Common myeloid progenitor, CD34-positive (primary cell): ENCODE measurements around the gene MYO3B.

Source experiments
- CTCF ChIA-PET: fragments of 350-600 bp; sonication (Branson Sonifier 250); formaldehyde crosslinking; loops from one replicate; lab custom pipeline; 2021; ENCODE audit warnings: antibody characterized with exemption; lab: Charles Lee
- POLR2A ChIA-PET: fragments of 350-600 bp; sonication (Branson Sonifier 250); formaldehyde crosslinking; loops from one replicate; lab custom pipeline; 2021; ENCODE audit warnings: antibody characterized with exemption; lab: Charles Lee
- DNase-seq, 3 donors: peaks; one replicate each; pipeline versions ENCODE4 v3.0.0 to v3.0.0-alpha.2; 2013
- H3K27ac ChIP-seq, 2 experiments: 1 replicate in 1 of 2; 2 replicates in 1 of 2; pipeline ENCODE4 v1.7.0; 2013; ENCODE audit warnings: inconsistent platforms in 2 of 2, low read length in 2 of 2, mild to moderate bottlenecking in 2 of 2, low read depth in 1 of 2, moderate library complexity in 1 of 2; ENCODE audit not compliant: severe bottlenecking in 2 of 2, insufficient read depth in 1 of 2, poor library complexity in 1 of 2
- H3K27me3 ChIP-seq, 5 experiments: replicated peaks in 2 of 5; 1 replicate in 3 of 5; 2 replicates in 2 of 5; pipeline versions ENCODE4 v1.6.1 to v1.7.0; 2013; ENCODE audit warnings: low read length in 4 of 5, mild to moderate bottlenecking in 2 of 5, moderate library complexity in 2 of 5, inconsistent platforms in 1 of 5; ENCODE audit not compliant: insufficient read depth in 5 of 5, control insufficient read depth in 4 of 5
- H3K36me3 ChIP-seq, 4 experiments: 1 replicate in 2 of 4; 2 replicates in 2 of 4; pipeline versions ENCODE4 v1.6.1 to v1.7.0; 2013; ENCODE audit warnings: low read length in 3 of 4, control low read depth in 1 of 4, mild to moderate bottlenecking in 1 of 4; ENCODE audit not compliant: control insufficient read depth in 4 of 4, insufficient read depth in 4 of 4
- H3K4me1 ChIP-seq, 4 experiments: 1 replicate in 3 of 4; 2 replicates in 1 of 4; pipeline versions ENCODE4 v1.6.1 to v1.7.1; 2013; ENCODE audit warnings: low read length in 3 of 4, mild to moderate bottlenecking in 3 of 4, control low read depth in 1 of 4, inconsistent platforms in 1 of 4, moderate library complexity in 1 of 4; ENCODE audit not compliant: control insufficient read depth in 4 of 4, insufficient read depth in 4 of 4; ENCODE audit errors: control extremely low read depth in 1 of 4
- H3K4me3 ChIP-seq, 7 experiments: 1 replicate in 4 of 7; 2 replicates in 3 of 7; pipeline versions ENCODE4 v1.5.1 to v1.7.0; 2013; ENCODE audit warnings: mild to moderate bottlenecking in 7 of 7, low read length in 6 of 7, moderate library complexity in 6 of 7, inconsistent platforms in 2 of 7, low read depth in 2 of 7, control low read depth in 1 of 7; ENCODE audit not compliant: insufficient read depth in 4 of 7, control insufficient read depth in 1 of 7; ENCODE audit errors: extremely low read depth in 1 of 7
- H3K9me3 ChIP-seq, 5 experiments: 1 replicate in 4 of 5; 2 replicates in 1 of 5; pipeline versions ENCODE4 v1.6.1 to v1.7.1; 2013; ENCODE audit warnings: low read length in 4 of 5, mild to moderate bottlenecking in 2 of 5, inconsistent platforms in 1 of 5, low read depth in 1 of 5, moderate library complexity in 1 of 5; ENCODE audit not compliant: control insufficient read depth in 4 of 5, insufficient read depth in 2 of 5; ENCODE audit errors: control extremely low read depth in 1 of 5
- WGBS: methylation state at CpG from one replicate; pipeline ENCODE4 v1.1.5; 2013; ENCODE audit not compliant: insufficient coverage; 5-methylcytosine and 5-hydroxymethylcytosine counted together

The MYO3B gene

GRCh38 chr2:170694316-170694715 lies 516.4 kb downstream of the MYO3B start:
- Histone ChIP-seq H3K4me3 (no peak overlapping the region), H3K27ac (no peak overlapping the region), H3K9me3 (no peaks in the 10 kb centered on the region), H3K4me1 (no peaks in the 10 kb centered on the region), H3K27me3 (peaks cover 0 to 4% (median 0%) of the 10 kb centered on the region in 5 experiments), H3K36me3 (no peaks in the 10 kb centered on the region)
- WGBS, result 87% methylated on average over 10 of the region's 11 CpGs
- ChIA-PET CTCF (no interaction called here), POLR2A (no interaction called here)
- DNase-seq, result no peak

- H3K27ac ChIP-seq, result no peak overlapping the region
- H3K9me3 ChIP-seq, result no peaks in the 10 kb centered on the region
- no peaks in the 10 kb centered on the region for H3K4me1 ChIP-seq
- no peak for DNase-seq
- H3K4me3 ChIP-seq, result no peak overlapping the region
- peaks cover 0 to 5% (median 0%) of the 10 kb centered on the region in 5 experiments for H3K27me3 ChIP-seq
- H3K36me3 ChIP-seq, result no peaks in the 10 kb centered on the region
- 100% methylated on average over 1 of the region's 6 CpGs for WGBS
- ChIA-PET CTCF (no interaction called here), POLR2A (no interaction called here)
These were observed 517.8 kb downstream of the MYO3B start for GRCh38 chr2:170695521-170696410.

- Histone ChIP-seq H3K9me3 (no peaks in the 10 kb centered on the region), H3K36me3 (no peaks in the 10 kb centered on the region), H3K4me1 (no peaks in the 10 kb centered on the region), H3K4me3 (no peak overlapping the region), H3K27me3 (peaks cover 0 to 8% (median 0%) of the 10 kb centered on the region in 5 experiments), H3K27ac (no peak overlapping the region)
- CTCF ChIA-PET, result no interaction called here
- 93% methylated on average over 3 of the region's 3 CpGs for WGBS
- no peak for DNase-seq
- POLR2A ChIA-PET, result no interaction called here
These were observed 519.0 kb downstream of the MYO3B start for GRCh38 chr2:170696948-170697347.

- no peak for DNase-seq
- no peak overlapping the region for H3K27ac ChIP-seq
- 89% methylated on average over 4 of the region's 4 CpGs for WGBS
- peaks cover 0 to 6% (median 6%) of the 10 kb centered on the region in 5 experiments for H3K9me3 ChIP-seq
- peaks cover 0 to 21% (median 2%) of the 10 kb centered on the region in 5 experiments for H3K27me3 ChIP-seq
- POLR2A ChIA-PET, result no interaction called here
- no peak overlapping the region for H3K4me3 ChIP-seq
- H3K36me3 ChIP-seq, result no peaks in the 10 kb centered on the region
- CTCF ChIA-PET, result no interaction called here
- H3K4me1 ChIP-seq, result no peaks in the 10 kb centered on the region
These were observed 523.1 kb downstream of the MYO3B start for GRCh38 chr2:170701011-170701410.

GRCh38 chr2:170703776-170704476 lies 526.0 kb downstream of the MYO3B start:
- ChIA-PET CTCF (no interaction called here), POLR2A (no interaction called here)

More at GRCh38 chr2:170703776-170704476, 526.0 kb downstream of the MYO3B start:
- H3K4me1 ChIP-seq, result peaks cover 0 to 9% (median 7%) of the 10 kb centered on the region in 4 experiments
- peaks cover 0 to 6% (median 6%) of the 10 kb centered on the region in 5 experiments for H3K9me3 ChIP-seq
- no peaks in the 10 kb centered on the region for H3K36me3 ChIP-seq
- H3K27ac ChIP-seq, result no peak overlapping the region
- H3K27me3 ChIP-seq, result peaks cover 2 to 44% (median 2%) of the 10 kb centered on the region in 5 experiments
- no peak overlapping the region for H3K4me3 ChIP-seq
- DNase-seq, result no peak
- WGBS, result 77% methylated on average over 2 of the region's 4 CpGs
